LNCAP (cell line): Measurements from ENCODE around the gene PLD1.

ENCODE experiments used
- CTCF ChIP-seq: fragments of 450-650 bp; IDR thresholded peaks from 2 replicates; pipeline ENCODE4 v1.5.1; 2017; ENCODE audit warnings: mild to moderate bottlenecking

PLD1 gene, protein sequence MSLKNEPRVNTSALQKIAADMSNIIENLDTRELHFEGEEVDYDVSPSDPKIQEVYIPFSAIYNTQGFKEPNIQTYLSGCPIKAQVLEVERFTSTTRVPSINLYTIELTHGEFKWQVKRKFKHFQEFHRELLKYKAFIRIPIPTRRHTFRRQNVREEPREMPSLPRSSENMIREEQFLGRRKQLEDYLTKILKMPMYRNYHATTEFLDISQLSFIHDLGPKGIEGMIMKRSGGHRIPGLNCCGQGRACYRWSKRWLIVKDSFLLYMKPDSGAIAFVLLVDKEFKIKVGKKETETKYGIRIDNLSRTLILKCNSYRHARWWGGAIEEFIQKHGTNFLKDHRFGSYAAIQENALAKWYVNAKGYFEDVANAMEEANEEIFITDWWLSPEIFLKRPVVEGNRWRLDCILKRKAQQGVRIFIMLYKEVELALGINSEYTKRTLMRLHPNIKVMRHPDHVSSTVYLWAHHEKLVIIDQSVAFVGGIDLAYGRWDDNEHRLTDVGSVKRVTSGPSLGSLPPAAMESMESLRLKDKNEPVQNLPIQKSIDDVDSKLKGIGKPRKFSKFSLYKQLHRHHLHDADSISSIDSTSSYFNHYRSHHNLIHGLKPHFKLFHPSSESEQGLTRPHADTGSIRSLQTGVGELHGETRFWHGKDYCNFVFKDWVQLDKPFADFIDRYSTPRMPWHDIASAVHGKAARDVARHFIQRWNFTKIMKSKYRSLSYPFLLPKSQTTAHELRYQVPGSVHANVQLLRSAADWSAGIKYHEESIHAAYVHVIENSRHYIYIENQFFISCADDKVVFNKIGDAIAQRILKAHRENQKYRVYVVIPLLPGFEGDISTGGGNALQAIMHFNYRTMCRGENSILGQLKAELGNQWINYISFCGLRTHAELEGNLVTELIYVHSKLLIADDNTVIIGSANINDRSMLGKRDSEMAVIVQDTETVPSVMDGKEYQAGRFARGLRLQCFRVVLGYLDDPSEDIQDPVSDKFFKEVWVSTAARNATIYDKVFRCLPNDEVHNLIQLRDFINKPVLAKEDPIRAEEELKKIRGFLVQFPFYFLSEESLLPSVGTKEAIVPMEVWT

GRCh38 chr3:171809861-171810628 is at the start of gene PLD1:
Gene PLD1, minus strand, starts transcription at chr3:171810483. Its CDS starts 72,432 bp downstream, at chr3:171738051.
- no peak for TF ChIP-seq CTCF

- no peak for TF ChIP-seq CTCF
Observed at GRCh38 chr3:171854649-171855305, 44.5 kb upstream of the PLD1 start.

DNA sequence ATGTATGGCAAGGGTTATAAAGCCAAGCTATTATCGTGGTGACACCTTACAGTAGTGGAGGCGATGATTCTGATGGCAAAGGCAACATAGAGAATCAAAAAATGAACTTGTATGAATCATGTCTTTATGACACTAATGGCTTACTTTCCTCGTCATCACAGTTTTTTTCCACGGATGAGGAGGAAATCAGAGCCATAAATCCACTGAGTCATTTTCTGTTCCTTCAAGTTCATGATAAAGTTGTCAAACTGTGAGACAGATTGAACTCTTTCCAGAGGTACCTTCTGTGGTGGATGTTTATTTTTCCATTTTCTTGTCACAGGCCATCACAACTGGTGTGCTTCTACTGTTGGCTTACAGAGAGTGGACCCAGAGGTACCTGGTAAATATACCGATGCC is 41.4 kb upstream of the PLD1 start:
- TF ChIP-seq CTCF, result no peak

- TF ChIP-seq CTCF, result no peak
Observed at GRCh38 chr3:171850960-171851659, 40.8 kb upstream of the PLD1 start.

- TF ChIP-seq CTCF, result no peak
Observed at GRCh38 chr3:171850320-171850959, 40.2 kb upstream of the PLD1 start.

DNA sequence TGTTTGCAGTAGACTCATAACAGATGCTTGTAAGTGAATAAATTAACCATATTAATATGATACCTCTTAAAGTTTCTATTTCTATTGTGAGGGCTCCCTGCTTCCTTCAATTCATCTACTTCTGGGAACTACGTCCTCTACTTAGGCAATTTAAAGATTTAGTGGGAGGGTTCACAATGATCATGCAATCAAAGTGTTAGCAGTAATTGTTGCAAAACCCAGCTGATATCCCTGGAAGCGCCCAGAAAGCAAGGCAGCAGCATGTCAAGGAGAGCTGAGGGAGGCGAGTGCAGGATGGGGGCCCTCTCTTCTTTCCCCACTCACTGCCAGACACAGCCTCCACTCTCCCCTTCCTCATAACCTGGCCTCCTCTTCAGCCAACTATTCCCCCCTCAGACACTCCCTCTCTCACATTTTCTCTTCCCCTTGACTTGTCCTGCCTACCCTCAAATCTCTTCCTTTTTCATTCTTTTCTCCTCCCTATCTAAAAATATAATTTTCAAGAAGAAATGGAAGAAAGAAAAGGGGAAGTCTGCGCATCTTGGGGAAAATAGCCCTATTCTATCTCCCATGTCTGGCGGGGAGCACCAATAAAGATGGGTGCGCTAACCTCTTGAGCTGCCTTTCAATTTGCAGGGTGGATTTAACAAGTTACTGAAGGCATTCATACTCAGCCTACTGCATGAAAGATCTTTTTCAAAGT is 39.5 kb upstream of the PLD1 start:
- no peak for TF ChIP-seq CTCF
